Epithelial cell of proximal tubule (primary cell): Measurements from ENCODE around the gene SLC29A2. TPM values are rescaled to one million over a fixed set of nuclear protein-coding genes. Genes with fewer than 3 reads are reported as not detected.
"Not testable (repeated sequence)": the region's sequence is repeated elsewhere in the genome, so short reads cannot be mapped to it uniquely, and the experiment has no call there.

ENCODE experiments used
- DNase-seq: peaks from one replicate; pipeline ENCODE4 v3.0.0-alpha.2; 2011; ENCODE audit warnings: low read depth
- H3K4me3 ChIP-seq: 2 replicates; pipeline ENCODE4 v1.5.1; 2011; ENCODE audit warnings: low read depth, mild to moderate bottlenecking, low read length
- CTCF ChIP-seq: conservative IDR thresholded peaks from 2 replicates; pipeline ENCODE4 v1.5.1; 2012; ENCODE audit warnings: low read depth, mild to moderate bottlenecking, low read length
- total RNA-seq: library from RNA; depleted of rRNA; stranded (reverse); fragments of >200 nt; gene quantifications from 2 replicates; pipeline ENCODE4 v1.2.3, GENCODE V29; 2015

SLC29A2 gene
- total RNA-seq, 1 donor from 2014 or later, result 6.6 TPM

- no peak for TF ChIP-seq CTCF
- no peak overlapping the region for H3K4me3 ChIP-seq
- DNase-seq, result no peak
Observed at GRCh38 chr11:66359662-66360087, 11.9 kb downstream of the SLC29A2 start.

- not testable (repeated sequence) for DNase-seq, H3K4me3 ChIP-seq
Observed at GRCh38 chr11:66350560-66351235, 20.9 kb downstream of the SLC29A2 start.

GRCh38 chr11:66349084-66349386 lies 22.5 kb downstream of the SLC29A2 start:
- no peak for DNase-seq
- no peak for TF ChIP-seq CTCF
- no peak overlapping the region for H3K4me3 ChIP-seq

GRCh38 chr11:66347425-66348276 lies 23.9 kb downstream of the SLC29A2 start, which contains the start of gene B4GAT1:
Gene B4GAT1 (minus strand): TSS chr11:66347629. CDS start chr11:66347545, 84 bp downstream.
- peak within 1 kb of the TSS; percentile 88 for H3K4me3 ChIP-seq
- DNase-seq, result peak; percentile 61
- TF ChIP-seq CTCF, result no peak

- no peak for DNase-seq
- peak overlapping the region; percentile 88 for H3K4me3 ChIP-seq
- no peak for TF ChIP-seq CTCF
Observed at GRCh38 chr11:66346476-66347424, 24.8 kb downstream of the SLC29A2 start.

GRCh38 chr11:66345316-66345649 lies 26.3 kb downstream of the SLC29A2 start:
- TF ChIP-seq CTCF, result no peak
- no peak for DNase-seq
- peak overlapping the region; percentile 88 for H3K4me3 ChIP-seq
